ENCODE measurements around the gene CCDC157.

CCDC157 gene

DNA sequence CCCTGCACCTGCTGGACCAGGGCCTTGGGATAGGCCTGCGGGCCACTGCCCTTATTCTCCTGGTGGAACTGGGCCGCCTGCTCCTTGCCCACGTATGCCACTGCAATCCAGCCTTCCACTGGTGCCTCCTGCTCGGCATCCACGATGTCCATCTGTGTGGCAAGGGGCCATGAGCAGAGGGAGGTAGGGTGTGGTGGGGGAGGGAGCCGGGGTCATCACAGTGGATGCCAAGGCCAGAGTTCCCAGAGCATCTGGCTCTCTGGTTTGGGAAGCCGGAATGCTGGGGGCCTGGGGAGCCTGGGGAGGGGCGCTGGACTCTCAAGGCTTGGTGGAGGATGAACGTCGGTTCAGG lies 29.8 kb downstream of the CCDC157 start:
- no peaks in the 10 kb centered on the region for H3K9me3 ChIP-seq (ENCODE audit: control insufficient read depth, insufficient read depth, low read depth, low read length)
- peaks cover 0 to 33% of the 10 kb centered on the region in 2 experiments; a peak in 2 of 3 replicates for H3K36me3 ChIP-seq (ENCODE audit: control insufficient read depth in 2 of 2, insufficient read depth in 1 of 2, low read length in 2 of 2)
- H3K4me1 ChIP-seq (ENCODE audit: control insufficient read depth, insufficient read depth, low read length): peaks cover 2% of the 10 kb centered on the region; the same call in 1 of the 2 replicates
- CTCF ChIA-PET: interaction anchor here (0.7 to 3.6 kb wide), 16 partner anchors 8 to 279 kb away, joined by 3 to 36 read pairs (median 4); partner anchors contain the start of genes CASTOR1, CCDC157, SEC14L2 and SF3A1
- POLR2A ChIA-PET: interaction anchor here (1.0 to 1.2 kb wide), 2 partner anchors 10 to 30 kb away, joined by 4 to 8 read pairs; partner anchors contain the start of genes CCDC157, SEC14L2 and SF3A1
- TF ChIP-seq GLIS2 (tag by site-specific recombination; IDR thresholded peaks at IDR 0.05) (peak; percentile 39; the same call in 1 of the 2 replicates), SP3 (tag by site-specific recombination; IDR thresholded peaks at IDR 0.05) (peak; percentile 11; the same call in 1 of the 2 replicates), ZBTB17 (tag by site-specific recombination; IDR thresholded peaks at IDR 0.05) (0 out of 2 replicates have a peak, but pooled peaks have one; percentile 26), ZFP41 (tag by site-specific recombination; IDR thresholded peaks at IDR 0.05; ENCODE audit: borderline replicate concordance) (no peak), ZNF335 (tag by site-specific recombination; conservative IDR thresholded peaks at IDR 0.05) (peak; percentile 16; the same call in 1 of the 2 replicates), ZIC2 (tag by site-specific recombination; IDR thresholded peaks at IDR 0.05) (peak; percentile 26; the same call in 1 of the 2 replicates), SP2 (tag by site-specific recombination; IDR thresholded peaks at IDR 0.05) (0 out of 2 replicates have a peak, but pooled peaks have one; percentile 4), MEIS1 (CRISPR knock-in tag; IDR thresholded peaks at IDR 0.05; ENCODE audit: borderline replicate concordance) (no peak)
- TF ChIP-seq, protein P1, sequence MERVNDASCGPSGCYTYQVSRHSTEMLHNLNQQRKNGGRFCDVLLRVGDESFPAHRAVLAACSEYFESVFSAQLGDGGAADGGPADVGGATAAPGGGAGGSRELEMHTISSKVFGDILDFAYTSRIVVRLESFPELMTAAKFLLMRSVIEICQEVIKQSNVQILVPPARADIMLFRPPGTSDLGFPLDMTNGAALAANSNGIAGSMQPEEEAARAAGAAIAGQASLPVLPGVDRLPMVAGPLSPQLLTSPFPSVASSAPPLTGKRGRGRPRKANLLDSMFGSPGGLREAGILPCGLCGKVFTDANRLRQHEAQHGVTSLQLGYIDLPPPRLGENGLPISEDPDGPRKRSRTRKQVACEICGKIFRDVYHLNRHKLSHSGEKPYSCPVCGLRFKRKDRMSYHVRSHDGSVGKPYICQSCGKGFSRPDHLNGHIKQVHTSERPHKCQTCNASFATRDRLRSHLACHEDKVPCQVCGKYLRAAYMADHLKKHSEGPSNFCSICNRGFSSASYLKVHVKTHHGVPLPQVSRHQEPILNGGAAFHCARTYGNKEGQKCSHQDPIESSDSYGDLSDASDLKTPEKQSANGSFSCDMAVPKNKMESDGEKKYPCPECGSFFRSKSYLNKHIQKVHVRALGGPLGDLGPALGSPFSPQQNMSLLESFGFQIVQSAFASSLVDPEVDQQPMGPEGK (tag by site-specific recombination; IDR thresholded peaks at IDR 0.05): 0 out of 2 replicates have a peak, but pooled peaks have one; percentile 20
- H3K4me3 ChIP-seq (ENCODE audit: low read depth, low read length): peak overlapping the region; percentile 62
- H3K27ac ChIP-seq (ENCODE audit: extremely low read depth, low read depth, low read length): peak overlapping the region; percentile 76; the same call in 1 of the 2 replicates

DNA sequence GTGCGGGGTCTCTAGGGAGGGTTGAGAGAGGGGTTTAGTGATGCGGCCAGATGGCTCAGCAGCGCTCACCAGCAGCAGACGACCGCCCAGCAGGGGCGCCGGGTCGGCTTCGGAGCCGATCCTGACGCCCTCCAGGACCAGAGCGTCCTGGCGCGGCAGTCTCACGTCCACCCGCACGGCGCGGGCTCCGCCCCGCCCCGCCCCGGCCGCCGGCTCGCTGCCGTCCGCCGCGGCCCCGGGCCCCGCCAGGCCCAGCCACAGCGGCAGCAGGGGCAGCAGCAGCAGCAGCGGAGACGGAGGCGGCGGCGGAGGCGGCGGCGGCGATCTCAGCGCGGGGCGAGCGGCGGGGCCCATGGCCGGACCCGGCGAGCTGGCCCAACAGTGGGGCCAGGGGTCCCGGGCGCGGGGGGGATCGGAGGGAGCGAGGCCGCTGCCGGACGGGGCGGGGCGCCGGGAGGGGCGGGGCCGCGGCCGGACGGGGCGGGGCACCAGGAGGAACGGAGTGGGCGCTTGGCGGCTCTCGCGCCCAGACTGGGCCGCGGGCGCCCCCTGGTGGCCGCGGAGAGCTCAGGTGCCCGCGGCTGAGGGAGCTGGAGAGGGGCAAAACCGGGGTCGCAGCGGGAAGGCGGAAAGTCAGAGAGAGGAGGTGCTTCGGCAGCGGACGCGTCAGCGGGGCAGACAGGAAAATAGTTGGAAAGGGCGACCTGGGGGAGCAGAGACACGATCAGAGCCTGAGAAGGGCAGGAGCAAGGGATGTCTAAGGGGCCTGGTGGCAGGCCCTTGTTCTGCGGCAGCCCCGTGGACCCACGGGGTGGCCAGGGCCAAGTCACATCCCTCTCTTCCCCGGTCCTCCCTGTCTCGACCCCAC lies 30.4 kb downstream of the CCDC157 start, which contains the start of gene RNF215:
TSS of gene RNF215 (minus strand) at position 452 of the 868 bp plus-strand sequence. CDS start at position 354, 98 bp downstream.
- POLR2A ChIA-PET: interaction anchor here (0.6 to 1.2 kb wide), 6 partner anchors 9 to 145 kb away, joined by 3 to 8 read pairs (median 4); partner anchors contain the start of genes CCDC157, SEC14L2 and SF3A1
- Histone ChIP-seq H3K36me3 (ENCODE audit: control insufficient read depth in 2 of 2, insufficient read depth in 1 of 2, low read length in 2 of 2) (peaks cover 0 to 29% of the 10 kb centered on the region in 2 experiments; a peak in 2 of 3 replicates), H3K9me3 (ENCODE audit: control insufficient read depth, insufficient read depth, low read depth, low read length) (no peaks in the 10 kb centered on the region), H3K4me3 (ENCODE audit: low read depth, low read length) (peak within 1 kb of the TSS; percentile 62), H3K4me1 (ENCODE audit: control insufficient read depth, insufficient read depth, low read length) (peaks cover 2% of the 10 kb centered on the region; the same call in 1 of the 2 replicates), H3K27ac (ENCODE audit: extremely low read depth, low read depth, low read length) (peak within 1 kb of the TSS; percentile 76; the same call in 1 of the 2 replicates)
- CTCF ChIA-PET: interaction anchor here (0.5 to 5.9 kb wide), 34 partner anchors 8 to 980 kb away, joined by 3 to 80 read pairs (median 3); partner anchors contain the start of genes CASTOR1, CCDC157, PIK3IP1 and SEC14L2
- peak; percentile 55; the same call in 1 of the 2 replicates for TF ChIP-seq ZEB2 (tag by site-specific recombination; IDR thresholded peaks at IDR 0.05)
- TF ChIP-seq, protein P2, sequence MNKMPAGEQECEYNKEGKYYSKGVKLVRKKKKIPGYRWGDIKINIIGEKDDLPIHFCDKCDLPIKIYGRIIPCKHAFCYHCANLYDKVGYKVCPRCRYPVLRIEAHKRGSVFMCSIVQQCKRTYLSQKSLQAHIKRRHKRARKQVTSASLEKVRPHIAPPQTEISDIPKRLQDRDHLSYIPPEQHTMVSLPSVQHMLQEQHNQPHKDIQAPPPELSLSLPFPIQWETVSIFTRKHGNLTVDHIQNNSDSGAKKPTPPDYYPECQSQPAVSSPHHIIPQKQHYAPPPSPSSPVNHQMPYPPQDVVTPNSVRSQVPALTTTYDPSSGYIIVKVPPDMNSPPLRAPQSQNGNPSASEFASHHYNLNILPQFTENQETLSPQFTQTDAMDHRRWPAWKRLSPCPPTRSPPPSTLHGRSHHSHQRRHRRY (tag by site-specific recombination; IDR thresholded peaks at IDR 0.05): no peak; the same call in 1 of the 2 replicates
- peak; percentile 76 for TF ChIP-seq ZIC2 (tag by site-specific recombination; IDR thresholded peaks at IDR 0.05)
- TF ChIP-seq, protein P3, sequence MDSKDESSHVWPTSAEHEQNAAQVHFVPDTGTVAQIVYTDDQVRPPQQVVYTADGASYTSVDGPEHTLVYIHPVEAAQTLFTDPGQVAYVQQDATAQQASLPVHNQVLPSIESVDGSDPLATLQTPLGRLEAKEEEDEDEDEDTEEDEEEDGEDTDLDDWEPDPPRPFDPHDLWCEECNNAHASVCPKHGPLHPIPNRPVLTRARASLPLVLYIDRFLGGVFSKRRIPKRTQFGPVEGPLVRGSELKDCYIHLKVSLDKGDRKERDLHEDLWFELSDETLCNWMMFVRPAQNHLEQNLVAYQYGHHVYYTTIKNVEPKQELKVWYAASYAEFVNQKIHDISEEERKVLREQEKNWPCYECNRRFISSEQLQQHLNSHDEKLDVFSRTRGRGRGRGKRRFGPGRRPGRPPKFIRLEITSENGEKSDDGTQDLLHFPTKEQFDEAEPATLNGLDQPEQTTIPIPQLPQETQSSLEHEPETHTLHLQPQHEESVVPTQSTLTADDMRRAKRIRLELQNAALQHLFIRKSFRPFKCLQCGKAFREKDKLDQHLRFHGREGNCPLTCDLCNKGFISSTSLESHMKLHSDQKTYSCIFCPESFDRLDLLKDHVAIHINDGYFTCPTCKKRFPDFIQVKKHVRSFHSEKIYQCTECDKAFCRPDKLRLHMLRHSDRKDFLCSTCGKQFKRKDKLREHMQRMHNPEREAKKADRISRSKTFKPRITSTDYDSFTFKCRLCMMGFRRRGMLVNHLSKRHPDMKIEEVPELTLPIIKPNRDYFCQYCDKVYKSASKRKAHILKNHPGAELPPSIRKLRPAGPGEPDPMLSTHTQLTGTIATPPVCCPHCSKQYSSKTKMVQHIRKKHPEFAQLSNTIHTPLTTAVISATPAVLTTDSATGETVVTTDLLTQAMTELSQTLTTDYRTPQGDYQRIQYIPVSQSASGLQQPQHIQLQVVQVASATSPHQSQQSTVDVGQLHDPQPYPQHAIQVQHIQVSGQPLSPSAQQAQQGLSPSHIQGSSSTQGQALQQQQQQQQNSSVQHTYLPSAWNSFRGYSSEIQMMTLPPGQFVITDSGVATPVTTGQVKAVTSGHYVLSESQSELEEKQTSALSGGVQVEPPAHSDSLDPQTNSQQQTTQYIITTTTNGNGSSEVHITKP (tag by site-specific recombination; IDR thresholded peaks at IDR 0.05): 0 out of 2 replicates have a peak, but pooled peaks have one; percentile 19
- TF ChIP-seq GFI1B (tag by site-specific recombination; IDR thresholded peaks at IDR 0.05): no peak
- peak; percentile 52 for TF ChIP-seq KLF9 (tag by site-specific recombination; IDR thresholded peaks at IDR 0.05; ENCODE audit: low read depth)
- no peak for TF ChIP-seq ZNF174 (tag by site-specific recombination; IDR thresholded peaks at IDR 0.05)
- no peak for TF ChIP-seq ZNF140 (tag by site-specific recombination; IDR thresholded peaks at IDR 0.05)
- peak; percentile 81 for TF ChIP-seq ZXDB (tag by site-specific recombination; IDR thresholded peaks at IDR 0.05)
- TF ChIP-seq FEZF1 (tag by site-specific recombination; IDR thresholded peaks at IDR 0.05): no peak
- peak; percentile 38; the same call in 1 of the 2 replicates for TF ChIP-seq SP3 (tag by site-specific recombination; IDR thresholded peaks at IDR 0.05)
- no peak for TF ChIP-seq ZNF837 (tag by site-specific recombination; IDR thresholded peaks at IDR 0.05)
- peak; percentile 37; the same call in 1 of the 2 replicates for TF ChIP-seq GLIS1 (tag by site-specific recombination; IDR thresholded peaks at IDR 0.05)
- TF ChIP-seq KLF8 (tag by site-specific recombination; IDR thresholded peaks at IDR 0.05): peak; percentile 60; the same call in 1 of the 2 replicates
- TF ChIP-seq, protein P4, sequence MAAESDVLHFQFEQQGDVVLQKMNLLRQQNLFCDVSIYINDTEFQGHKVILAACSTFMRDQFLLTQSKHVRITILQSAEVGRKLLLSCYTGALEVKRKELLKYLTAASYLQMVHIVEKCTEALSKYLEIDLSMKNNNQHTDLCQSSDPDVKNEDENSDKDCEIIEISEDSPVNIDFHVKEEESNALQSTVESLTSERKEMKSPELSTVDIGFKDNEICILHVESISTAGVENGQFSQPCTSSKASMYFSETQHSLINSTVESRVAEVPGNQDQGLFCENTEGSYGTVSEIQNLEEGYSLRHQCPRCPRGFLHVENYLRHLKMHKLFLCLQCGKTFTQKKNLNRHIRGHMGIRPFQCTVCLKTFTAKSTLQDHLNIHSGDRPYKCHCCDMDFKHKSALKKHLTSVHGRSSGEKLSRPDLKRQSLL (tag by site-specific recombination; IDR thresholded peaks at IDR 0.05): peak; percentile 29; the same call in 1 of the 2 replicates
